Stimulated activated CD8-positive, alpha-beta memory T cell treated with anti-CD3 and anti-CD28 coated beads, Interleukin-7, amount 100 ng/mL, for 1 hour (primary cell): ENCODE measurements around the gene CLNK.

Source experiments
- DNase-seq, 2 donors: peaks; one replicate each; pipeline ENCODE4 v3.0.0-alpha.2; 2020; ENCODE audit warnings: low read depth in 2 of 2

The CLNK gene, protein sequence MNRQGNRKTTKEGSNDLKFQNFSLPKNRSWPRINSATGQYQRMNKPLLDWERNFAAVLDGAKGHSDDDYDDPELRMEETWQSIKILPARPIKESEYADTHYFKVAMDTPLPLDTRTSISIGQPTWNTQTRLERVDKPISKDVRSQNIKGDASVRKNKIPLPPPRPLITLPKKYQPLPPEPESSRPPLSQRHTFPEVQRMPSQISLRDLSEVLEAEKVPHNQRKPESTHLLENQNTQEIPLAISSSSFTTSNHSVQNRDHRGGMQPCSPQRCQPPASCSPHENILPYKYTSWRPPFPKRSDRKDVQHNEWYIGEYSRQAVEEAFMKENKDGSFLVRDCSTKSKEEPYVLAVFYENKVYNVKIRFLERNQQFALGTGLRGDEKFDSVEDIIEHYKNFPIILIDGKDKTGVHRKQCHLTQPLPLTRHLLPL

DNA sequence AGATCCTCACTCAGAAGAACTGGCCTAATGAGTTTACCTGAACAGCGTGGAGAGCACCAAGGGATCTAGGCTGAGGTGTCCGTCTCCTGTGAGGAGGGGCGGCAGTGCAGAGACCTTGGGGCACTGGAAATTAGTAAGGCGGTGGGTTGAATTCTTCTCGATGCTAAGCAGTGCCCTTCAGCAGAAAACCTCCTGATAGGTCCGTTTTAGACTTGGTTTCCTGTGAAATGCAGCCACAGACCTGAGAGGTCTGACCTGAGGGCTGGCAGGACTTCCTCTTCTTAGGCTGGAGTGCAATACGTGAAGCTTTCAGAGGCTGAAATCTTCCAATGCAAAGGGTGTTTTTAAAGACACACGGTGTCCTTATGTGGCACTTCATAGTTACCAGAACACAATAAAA lies at the start of gene CLNK:
CLNK (minus strand) TSS at position 138 of the 400 bp plus-strand sequence. CDS start 16,899 bp downstream, outside the sequence.
- no peak for DNase-seq

DNA sequence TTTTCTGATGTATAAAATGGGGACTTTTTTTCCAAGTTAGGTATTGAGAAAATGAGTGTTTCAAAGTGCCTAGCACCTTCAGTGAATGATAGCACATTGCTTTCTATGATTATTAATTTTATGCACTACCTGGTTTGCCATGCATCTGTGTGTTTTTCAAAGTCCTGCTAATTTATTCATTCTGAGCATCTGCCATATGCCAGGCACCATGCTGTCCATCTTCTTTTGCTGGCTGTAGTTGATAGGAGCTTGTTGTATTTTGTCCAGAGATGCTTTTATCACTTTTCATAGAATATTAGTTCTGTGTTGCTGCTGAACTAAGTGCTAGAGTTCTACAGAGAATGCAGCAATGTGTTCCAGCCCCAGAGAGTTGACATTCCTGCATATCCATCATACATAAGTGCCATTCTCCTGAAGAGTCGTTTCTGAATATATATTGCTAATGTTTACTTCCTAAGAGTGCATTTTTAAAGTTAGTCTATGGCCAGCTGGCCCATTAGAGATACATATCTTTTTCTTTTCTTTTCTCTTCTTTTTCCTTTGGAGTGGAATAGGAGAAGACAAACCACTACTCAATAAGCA lies 49.0 kb upstream of the CLNK start:
- no peak for DNase-seq

DNA sequence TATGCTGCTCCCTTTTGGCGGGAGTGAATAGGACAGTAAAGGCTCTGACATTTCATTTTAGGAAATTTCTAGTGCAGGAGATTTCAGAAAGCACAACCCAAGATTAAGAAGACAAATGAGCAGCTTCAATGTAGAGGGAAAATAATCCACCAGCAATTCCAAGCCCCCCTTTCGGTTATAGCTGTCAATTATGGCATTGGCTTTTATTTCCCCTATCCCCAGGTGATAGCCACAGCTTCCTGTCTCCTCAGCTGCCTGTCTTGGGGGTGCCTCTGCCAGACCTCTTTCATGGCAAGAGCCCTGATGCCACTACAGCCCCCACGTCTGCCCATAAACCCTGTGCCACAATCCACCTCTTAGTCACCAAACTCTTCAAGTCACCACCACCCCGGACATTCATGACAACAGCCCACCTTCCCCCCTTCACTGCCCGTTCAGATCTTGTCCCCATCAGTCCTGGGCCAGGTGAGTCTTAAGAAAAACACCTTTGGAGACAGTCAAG lies 48.4 kb upstream of the CLNK start:
- DNase-seq, result no peak

DNA sequence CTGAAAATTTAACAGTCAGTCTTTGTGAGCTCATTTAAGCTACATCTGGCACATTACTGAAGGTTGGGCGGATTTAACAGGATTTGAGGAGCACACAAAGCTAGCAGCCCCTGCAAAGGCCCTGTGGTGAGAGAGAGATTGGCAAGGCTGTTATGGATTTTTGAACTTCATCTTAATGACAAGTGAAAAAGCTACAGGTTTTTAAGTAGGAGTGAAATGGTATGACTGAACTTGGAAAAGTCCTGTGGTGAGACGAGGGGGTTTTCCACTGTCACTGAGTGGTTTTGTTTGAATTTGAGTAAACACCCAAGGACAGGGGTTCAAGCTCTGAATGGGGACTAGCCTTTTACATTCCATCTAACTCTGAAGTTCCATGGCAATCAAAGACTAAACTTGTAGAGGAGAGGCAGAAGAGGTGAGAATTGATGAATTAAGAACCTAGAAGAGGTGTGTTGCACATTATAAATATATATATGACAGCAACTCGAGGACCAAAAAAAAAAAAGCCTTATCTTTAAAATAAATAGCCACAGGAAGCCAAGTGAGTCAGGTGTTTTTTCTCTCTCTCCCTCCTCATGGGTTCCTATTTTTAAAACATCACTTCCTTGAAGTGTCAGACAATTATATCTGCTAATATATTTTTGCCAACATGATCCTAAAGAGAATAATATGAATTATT lies 47.8 kb upstream of the CLNK start:
- DNase-seq, result no peak

DNA sequence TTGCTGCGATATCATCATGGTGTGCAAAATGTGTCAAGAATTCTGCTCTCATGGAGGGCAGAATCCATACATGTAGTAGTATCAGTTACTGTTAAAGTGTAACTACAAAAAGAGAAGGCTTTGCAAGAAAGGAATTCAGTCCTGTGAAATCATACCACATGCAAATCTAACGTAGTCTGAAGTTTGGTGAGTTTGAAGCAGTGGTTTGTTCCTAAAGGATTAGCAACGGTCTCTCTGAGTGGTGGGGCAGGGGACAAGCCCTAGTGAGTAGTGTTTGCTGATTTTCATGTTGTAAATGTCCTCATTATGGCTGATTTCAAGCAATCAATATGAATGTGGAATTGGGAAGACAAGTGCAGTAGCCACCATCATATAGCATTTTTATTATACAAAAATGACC lies 47.1 kb upstream of the CLNK start:
- DNase-seq, result no peak

DNA sequence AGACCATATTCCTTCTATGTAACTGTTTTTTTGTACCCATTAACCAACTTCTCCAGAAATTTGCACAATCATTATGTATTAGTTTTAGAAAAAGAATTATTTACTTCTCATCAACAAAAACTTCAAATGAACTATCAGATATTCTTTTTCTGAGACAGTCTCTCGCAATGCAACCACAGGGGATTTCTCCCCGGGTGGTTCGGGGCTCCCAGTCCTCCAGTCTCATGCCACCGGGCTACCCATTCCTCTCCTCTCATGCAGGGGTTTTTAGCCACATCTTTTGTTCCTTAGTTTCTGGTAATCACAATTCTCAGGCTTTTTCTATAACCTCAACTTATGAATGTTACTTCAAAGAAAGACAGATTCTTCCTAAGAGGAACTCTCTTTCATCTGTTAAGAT lies 46.6 kb upstream of the CLNK start:
- no peak for DNase-seq

DNA sequence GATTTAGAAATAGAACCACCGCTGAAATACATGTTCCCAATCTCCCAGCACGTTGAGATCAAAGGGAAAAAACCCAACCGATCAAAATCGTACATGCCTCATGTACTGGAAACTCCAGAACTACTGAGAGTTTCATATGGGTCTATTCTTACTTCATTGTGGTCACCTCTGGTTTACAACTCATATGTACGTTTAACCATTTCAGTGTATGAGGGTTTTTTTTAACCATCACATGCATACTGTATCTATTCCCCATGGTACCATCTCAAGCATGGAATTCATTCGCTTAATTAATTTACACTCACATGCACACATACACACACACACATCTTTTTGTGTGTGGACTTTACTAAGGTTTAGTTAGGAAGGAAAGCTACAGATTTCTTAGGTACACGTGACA lies 46.0 kb upstream of the CLNK start:
- DNase-seq, result no peak

DNA sequence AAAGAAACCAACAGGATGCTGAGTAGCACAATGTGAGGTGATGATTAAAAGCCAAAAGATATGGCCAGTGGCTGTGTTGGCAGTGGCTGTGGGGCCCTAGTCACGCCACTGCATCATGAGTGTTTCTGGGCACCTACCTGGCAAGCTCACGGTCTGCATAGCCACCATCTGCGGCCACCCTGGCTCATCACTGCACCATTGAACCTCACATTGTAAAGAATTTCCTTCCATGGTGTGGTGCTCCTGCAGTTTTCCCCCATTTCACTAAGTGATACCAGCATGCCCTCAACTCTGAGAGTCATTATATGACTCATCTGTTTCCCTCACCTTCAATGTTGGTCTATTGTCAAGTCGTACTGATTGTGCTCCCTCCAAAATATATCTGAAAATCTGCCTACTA lies 45.5 kb upstream of the CLNK start:
- DNase-seq, result no peak

DNA sequence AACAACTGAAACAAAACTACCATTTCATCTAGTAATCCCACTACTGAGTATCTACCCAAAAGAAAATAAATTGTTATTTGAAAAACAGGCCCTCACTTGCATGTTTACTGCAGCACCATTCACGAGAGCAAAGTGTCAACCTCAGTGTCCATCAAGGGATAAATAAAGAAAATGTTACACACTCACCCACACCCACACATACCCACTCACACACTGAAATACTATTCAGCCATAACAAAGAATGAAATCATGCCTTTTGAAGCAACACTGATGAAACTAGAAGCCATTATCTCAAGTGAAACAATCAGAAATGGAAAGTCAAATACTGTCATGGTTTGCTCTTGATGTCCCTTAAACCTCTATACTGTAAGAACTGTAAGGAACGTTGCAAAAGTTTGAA lies 44.8 kb upstream of the CLNK start:
- DNase-seq, result no peak

DNA sequence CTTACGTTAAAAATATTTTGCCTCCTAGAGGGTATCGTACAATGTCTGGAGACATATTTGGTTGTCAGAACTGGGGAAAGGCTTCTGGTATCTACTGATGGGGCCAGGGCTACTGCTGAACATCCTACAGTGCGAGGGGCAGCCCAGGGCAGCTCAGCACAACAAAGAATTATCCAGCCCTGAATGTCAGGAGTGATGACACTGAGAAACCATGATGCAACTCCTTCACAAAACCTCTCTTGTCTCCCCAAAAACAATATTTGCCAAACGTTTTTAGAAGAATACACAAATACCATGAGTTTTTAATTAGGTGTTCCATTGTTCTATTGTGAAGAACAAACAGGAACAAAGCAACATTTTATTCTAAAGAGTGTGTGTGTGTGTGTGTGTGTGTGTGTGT lies 43.4 kb upstream of the CLNK start:
- DNase-seq, result no peak

DNA sequence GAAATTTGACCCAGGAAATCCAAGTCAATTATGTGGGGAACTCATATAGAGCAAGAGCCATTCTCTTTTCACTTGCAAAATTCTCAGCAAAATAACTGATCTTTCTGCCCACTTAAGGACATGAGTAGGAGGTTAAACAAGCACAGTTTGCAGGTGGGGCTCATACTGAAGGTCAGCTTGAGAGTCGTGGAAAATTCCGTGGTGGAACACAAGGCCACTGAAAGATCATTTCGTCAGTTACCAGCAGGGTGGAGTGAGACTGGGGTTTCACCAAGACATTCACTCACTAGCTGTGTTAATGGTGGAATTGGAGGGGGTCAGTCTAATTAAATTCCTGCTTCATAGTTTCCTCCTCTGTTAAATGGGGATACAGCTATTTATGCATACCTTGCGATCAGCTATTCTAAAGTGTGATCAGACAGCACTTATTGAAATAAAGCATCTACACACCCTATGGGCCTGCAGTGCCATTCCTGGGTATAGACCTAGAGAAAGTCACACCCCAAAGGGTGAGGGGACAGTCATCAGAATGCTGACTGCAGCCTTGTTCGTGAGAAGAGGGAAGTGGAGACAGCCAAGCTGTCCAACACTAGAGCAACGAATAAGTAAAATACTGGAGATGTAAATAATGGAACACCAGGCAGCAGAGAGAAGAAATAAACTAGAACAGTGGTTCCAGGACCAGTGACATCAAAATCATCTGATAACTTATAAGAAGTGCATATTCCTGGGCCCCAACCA lies 42.7 kb upstream of the CLNK start:
- DNase-seq, result no peak

DNA sequence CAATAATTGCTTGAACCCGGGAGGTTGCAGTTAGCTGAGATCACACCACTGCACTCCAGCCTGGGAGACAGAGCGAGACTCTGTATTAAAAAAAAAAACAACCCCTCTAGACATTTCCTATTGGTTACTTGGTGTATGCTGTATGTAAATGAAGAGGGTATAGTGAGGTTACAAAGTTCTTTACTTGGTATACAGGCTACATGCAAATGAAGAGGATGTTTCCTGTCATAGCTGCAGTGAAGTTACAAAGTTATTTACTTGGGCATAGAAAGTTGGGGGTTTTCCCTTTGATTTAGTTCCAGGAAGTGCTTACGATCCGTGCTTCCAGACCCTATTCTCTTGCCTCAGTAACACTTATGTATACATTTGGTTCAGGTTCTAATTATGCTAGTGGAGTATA lies 38.4 kb upstream of the CLNK start:
- DNase-seq, result no peak

DNA sequence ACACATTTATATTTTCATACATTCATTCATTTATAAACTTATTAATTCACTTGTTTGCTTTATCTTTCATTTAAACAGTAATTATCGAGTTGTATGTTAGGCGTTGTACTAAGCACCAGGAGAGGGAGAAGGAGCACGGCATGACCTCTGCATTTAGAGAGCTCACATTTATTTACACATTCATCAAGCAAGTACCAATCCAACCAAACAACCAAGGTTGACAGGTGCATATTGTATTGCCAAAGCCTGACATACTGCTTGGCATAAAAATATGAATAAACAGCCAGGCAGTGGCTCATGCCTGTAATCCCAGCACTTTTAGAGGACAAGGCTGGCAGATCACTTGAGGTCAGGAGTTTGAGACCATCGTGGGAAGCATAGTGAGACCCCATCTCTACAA lies 37.0 kb upstream of the CLNK start:
- no peak for DNase-seq

DNA sequence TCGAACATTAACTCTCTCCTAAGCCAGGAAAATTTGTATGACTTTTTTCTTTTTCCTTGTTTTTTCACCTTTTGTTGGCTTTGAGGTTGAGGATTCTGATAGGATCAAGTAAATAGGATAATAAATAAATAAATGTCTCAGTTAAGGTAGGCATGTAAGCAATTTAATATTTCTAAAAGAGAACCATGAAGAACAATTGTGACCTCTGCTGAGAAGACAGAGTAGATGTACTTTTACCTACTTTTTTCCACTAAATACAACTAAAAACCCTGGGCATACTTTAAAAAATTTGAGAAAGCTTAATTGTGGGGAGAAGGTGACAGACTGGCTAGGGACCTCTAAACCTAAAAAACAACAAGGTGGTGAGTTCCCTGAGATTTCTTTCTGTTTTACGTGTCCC lies 31.6 kb upstream of the CLNK start:
- no peak for DNase-seq

DNA sequence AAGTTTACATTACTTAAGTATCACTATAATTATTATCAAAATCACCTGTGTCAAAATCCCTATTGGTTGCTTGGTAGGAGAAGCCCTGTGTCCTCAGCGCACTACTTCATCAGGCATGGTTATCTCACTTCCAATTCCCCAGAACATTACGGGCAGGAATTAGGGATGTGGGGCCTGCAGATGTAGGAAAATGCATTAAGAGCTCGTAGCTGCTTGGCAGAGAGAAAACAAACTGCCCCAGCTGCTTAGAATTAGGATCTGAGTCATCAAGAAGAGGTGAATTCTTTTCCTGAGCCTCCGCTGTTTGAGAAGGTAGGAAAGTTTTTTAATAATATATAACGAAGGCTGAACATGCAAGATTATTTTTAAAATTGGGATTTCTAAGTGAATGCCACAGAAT lies 31.1 kb upstream of the CLNK start:
- no peak for DNase-seq

DNA sequence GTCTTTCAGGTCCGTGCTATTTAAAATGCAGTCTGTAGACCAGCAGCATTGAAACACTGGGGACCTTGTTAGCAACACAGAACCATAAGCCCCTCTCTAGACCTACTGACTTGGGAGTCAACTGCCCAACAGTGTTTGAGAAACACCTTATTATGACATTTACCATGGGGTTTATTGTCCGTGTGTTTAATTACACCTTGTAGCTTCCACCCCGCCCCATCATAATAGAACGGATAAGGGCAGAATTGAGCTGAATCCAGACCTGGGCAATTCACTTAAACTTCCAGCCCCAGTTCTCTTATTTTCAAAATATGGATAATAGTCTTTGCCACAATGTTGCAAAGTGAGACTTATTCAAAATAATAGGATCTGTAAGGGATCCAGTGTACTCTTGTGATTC lies 30.6 kb upstream of the CLNK start:
- no peak for DNase-seq

DNA sequence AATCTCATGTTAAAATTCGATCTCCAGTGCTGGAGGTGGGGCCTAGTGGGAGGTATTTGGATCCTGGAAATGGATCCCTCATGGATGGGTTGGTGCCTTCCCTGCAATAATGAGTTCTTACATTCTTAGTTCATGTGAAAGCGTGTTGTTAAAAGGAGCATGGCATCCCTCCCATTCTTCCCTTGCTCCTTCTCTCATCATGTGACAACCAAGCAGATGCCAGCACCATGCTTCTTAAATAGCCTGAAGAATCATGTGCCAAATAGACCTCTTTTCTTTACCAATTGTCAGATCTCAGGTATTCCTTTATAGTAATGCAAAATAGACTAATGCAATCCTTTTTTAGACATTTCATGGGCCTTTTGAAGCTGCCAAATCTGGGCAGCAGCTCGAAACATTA lies 29.0 kb upstream of the CLNK start:
- DNase-seq, result no peak

DNA sequence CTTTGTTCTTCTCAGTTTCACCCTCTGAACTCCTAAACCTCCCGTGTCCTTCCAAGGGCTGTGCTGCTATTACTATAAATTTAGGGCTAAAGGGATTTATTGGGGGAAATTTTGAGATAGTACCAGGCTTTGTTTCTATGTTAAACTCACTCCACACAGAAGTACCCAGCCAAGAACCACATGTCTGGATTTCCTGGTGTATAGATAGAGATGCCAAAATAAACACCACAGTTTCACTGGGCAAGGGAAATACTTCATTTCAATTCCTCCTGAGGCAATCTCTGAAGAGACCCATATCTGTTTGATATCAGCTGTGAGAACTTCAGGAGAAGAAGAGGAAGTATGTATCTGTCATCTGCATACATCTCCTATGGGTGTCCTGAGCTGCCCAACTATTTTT lies 21.7 kb upstream of the CLNK start:
- DNase-seq, result no peak

DNA sequence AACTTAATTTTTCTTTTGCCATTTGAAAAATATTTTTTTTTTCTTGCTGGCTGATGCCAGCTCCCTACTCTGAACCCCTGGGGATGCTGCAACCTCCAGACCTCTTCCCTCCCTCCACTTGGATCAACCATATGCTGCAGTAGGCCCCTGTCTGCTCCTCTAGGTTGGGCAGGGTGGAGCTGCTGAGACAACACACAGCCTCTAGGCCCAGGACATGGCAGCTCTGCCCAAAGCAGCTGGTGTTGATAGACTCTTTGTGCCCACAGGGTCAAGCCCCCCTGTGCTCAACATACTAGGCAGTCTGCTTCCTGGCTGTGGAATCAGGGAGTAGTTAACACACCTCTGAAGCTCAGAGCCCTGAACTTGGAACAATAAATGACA lies 19.9 kb upstream of the CLNK start:
- DNase-seq, result no peak

DNA sequence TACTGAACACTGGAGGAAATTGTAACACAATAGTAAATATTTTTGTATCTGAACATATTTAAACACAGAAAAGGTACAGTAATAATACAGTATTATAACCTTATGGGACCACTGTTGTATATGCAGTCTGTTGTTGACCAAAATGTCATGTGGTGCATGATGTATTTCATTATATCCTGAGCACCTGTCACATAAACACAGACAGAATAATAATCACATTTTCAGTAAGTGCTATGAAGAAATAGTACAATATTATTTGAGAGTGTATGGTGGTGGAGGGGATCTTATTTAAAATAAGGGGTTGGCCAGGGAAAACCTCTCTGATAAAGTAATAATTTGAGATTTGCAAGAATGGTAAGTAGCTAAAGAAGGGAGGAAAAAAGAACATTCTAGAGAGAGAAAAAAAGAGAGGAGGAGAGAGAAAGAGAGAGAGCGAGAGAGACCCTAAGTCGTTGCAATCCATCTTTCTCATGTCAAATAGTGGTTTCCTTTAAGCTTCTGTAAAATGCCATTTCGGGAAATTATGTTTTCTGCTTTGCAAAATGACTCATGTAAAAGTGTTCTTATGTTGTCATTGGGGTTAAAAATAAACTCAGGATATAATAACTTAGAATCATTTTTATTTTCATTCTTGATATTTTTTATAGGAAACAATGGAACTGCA lies 19.3 kb upstream of the CLNK start:
- no peak for DNase-seq

DNA sequence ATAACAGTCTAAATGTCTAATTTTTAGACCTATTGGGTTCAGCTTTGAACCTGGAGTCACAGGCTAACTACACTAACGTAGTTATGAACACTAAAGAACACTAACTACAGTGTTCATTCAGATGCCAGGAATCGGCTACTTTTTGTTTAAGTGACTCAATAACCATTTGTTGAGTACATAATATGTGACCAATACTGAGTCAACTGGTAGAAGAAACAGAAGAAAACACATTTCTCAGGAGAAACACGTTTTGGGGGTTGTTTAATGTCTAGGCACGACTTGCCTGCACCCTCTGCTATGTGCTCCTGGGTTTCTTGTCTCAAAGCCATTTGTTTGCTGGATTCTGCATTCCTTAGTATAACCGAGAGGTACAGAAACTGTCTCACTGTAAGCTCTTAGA lies 18.6 kb upstream of the CLNK start:
- no peak for DNase-seq
